Effector memory CD4-positive, alpha-beta T cell (primary cell): ENCODE measurements around the gene LAP3.

Source experiments
- DNase-seq, 3 donors: peaks; one replicate each; pipeline ENCODE4 v3.0.0-alpha.2; 2020
- H3K27ac ChIP-seq: 2 replicates; pipeline ENCODE4 v1.7.0; 2013; ENCODE audit warnings: mild to moderate bottlenecking, low read length, moderate library complexity; ENCODE audit not compliant: insufficient read depth, poor library complexity, severe bottlenecking
- H3K27me3 ChIP-seq: replicated peaks from 2 replicates; pipeline ENCODE4 v1.7.0; 2013; ENCODE audit warnings: mild to moderate bottlenecking, low read length; ENCODE audit not compliant: insufficient read depth, control insufficient read depth, poor library complexity, severe bottlenecking
- H3K36me3 ChIP-seq: 2 replicates; pipeline ENCODE4 v1.7.0; 2013; ENCODE audit warnings: mild to moderate bottlenecking, low read length, moderate library complexity; ENCODE audit not compliant: control insufficient read depth, insufficient read depth
- H3K4me1 ChIP-seq: 2 replicates; pipeline ENCODE4 v1.7.0; 2013; ENCODE audit warnings: low read length, mild to moderate bottlenecking; ENCODE audit not compliant: control insufficient read depth, insufficient read depth, poor library complexity, severe bottlenecking
- H3K4me3 ChIP-seq: 2 replicates; pipeline ENCODE4 v1.7.0; 2013; ENCODE audit warnings: low read length, low read depth, mild to moderate bottlenecking; ENCODE audit not compliant: insufficient read depth, poor library complexity, severe bottlenecking
- H3K9me3 ChIP-seq: 2 replicates; pipeline ENCODE4 v1.7.0; 2013; ENCODE audit warnings: mild to moderate bottlenecking, low read length, moderate library complexity; ENCODE audit not compliant: control insufficient read depth

The LAP3 gene

DNA sequence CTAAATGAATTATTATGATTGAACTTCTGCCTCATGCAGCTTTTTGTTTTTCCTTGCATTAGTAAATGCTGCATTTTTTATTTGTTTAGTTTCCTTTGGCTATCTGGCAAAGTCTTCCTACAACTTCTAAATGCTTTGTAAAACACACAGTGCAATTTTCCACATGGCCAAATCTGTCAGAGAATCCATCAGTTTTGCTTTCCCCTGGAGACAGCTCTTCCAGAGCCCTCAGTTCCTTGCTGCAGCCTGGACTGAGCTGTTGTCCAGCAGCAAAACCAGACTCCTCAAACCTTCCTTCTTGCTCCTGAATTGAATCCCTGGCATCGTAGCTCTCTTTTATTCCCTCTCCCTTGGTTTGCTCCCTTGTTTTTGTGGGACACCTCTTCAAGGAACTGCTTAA, 80.1 kb downstream of the LAP3 start:
- Histone ChIP-seq H3K4me1 (no peaks in the 10 kb centered on the region), H3K36me3 (no peaks in the 10 kb centered on the region), H3K27ac (no peak overlapping the region), H3K4me3 (no peak overlapping the region), H3K9me3 (no peaks in the 10 kb centered on the region), H3K27me3 (no peaks in the 10 kb centered on the region)
- DNase-seq: no peak
